GM21367 (cell line): ENCODE data around the gene CENPH.
A peak's percentile ranks its signal among the peaks of the same experiment; 100 is the strongest.
"Not testable (repeated sequence)": the region's sequence is repeated elsewhere in the genome, so short reads cannot be mapped to it uniquely, and the experiment has no call there.

ENCODE experiments used
- ATAC-seq: cut with Tn5 transposase; IDR thresholded peaks from one replicate; pipeline ENCODE4 v1.9.1; 2021; ENCODE audit not compliant: unreplicated experiment

The CENPH gene

GRCh38 chr5:69189162-69190086 lies at the start of gene CENPH:
CENPH (plus strand) TSS chr5:69189583; CDS start chr5:69189635, 52 bp downstream.
- peak; percentile 89 for ATAC-seq

GRCh38 chr5:69140239-69140638 lies 49.1 kb upstream of the CENPH start:
- ATAC-seq = not testable (repeated sequence)

GRCh38 chr5:69140827-69141226 lies 48.6 kb upstream of the CENPH start:
- ATAC-seq = no peak

- not testable (repeated sequence) for ATAC-seq
Measured at GRCh38 chr5:69148576-69148975, 40.8 kb upstream of the CENPH start.

- no peak for ATAC-seq
Measured at GRCh38 chr5:69148981-69149675, 40.3 kb upstream of the CENPH start.

GRCh38 chr5:69149676-69150010 lies 39.7 kb upstream of the CENPH start:
- ATAC-seq = no peak

GRCh38 chr5:69152731-69153130 lies 36.7 kb upstream of the CENPH start:
- no peak for ATAC-seq

GRCh38 chr5:69156456-69156855 lies 32.9 kb upstream of the CENPH start:
- no peak for ATAC-seq

- ATAC-seq = no peak
Measured at GRCh38 chr5:69158039-69158438, 31.3 kb upstream of the CENPH start.

GRCh38 chr5:69160651-69161050 lies 28.7 kb upstream of the CENPH start:
- ATAC-seq = no peak

GRCh38 chr5:69166686-69167492 lies 22.5 kb upstream of the CENPH start, which contains the start of gene CCNB1:
CCNB1 (plus strand) TSS chr5:69167150; CDS start chr5:69167263, 113 bp downstream.
- ATAC-seq = peak; percentile 97

- no peak for ATAC-seq
Measured at GRCh38 chr5:69167493-69167855, 21.9 kb upstream of the CENPH start.

GRCh38 chr5:69167929-69168328 lies 21.5 kb upstream of the CENPH start:
- no peak for ATAC-seq

GRCh38 chr5:69170495-69170894 lies 18.9 kb upstream of the CENPH start:
- ATAC-seq = no peak

GRCh38 chr5:69170969-69171368 lies 18.4 kb upstream of the CENPH start:
- ATAC-seq = no peak

- not testable (repeated sequence) for ATAC-seq
Measured at GRCh38 chr5:69181659-69182293, 7.6 kb upstream of the CENPH start.

GRCh38 chr5:69184621-69185020 lies 4.8 kb upstream of the CENPH start:
- ATAC-seq = no peak

GRCh38 chr5:69187342-69187741 lies 2.0 kb upstream of the CENPH start:
- no peak for ATAC-seq

- peak; percentile 8 for ATAC-seq
Measured at GRCh38 chr5:69188811-69189161, 597 bp upstream of the CENPH start.

- ATAC-seq = no peak
Measured at GRCh38 chr5:69202497-69202896, 13.1 kb downstream of the CENPH start.
